Stimulated activated CD8-positive, alpha-beta memory T cell treated with anti-CD3 and anti-CD28 coated beads, Interleukin-4, amount 100 ng/mL, for 4 hours (primary cell): Measurements from ENCODE around the gene KIF9.
"Not testable (repeated sequence)": the region's sequence is repeated elsewhere in the genome, so short reads cannot be mapped to it uniquely, and the experiment has no call there.

Experiments used
- DNase-seq, 2 donors: peaks; one replicate each; pipeline ENCODE4 v3.0.0-alpha.2; 2020; ENCODE audit warnings: low read depth in 2 of 2, low spot score in 1 of 2

Gene KIF9

DNA sequence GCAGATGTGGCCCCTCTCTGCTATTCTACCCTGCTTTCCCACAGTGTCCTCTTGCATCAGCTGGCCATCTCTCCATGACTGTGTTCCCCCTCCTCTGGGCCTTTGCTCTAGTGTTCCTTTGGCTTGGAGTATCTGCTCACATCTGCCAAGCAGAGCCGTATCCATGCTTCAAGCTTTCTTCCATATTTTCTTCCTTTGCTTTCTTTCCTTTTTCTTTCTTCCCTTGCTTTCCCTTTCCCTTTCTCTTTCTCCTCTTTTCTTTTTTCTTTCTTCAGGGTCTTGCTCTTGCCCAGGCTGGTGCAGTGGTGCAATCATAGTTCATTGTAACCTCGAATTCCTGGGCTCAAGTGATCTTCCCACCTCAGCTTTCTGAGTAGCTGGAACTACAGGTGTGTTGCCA is 12.7 kb upstream of the KIF9 start:
- DNase-seq, result no peak

- DNase-seq, result no peak
Measured at GRCh38 chr3:47294392-47294791, 11.8 kb upstream of the KIF9 start.

GRCh38 chr3:47293822-47294221 is 11.2 kb upstream of the KIF9 start:
- DNase-seq, result no peak

GRCh38 chr3:47291754-47292420 is 9.3 kb upstream of the KIF9 start:
- DNase-seq, result not testable (repeated sequence)

GRCh38 chr3:47291158-47291753 is 8.7 kb upstream of the KIF9 start:
- no peak for DNase-seq

DNA sequence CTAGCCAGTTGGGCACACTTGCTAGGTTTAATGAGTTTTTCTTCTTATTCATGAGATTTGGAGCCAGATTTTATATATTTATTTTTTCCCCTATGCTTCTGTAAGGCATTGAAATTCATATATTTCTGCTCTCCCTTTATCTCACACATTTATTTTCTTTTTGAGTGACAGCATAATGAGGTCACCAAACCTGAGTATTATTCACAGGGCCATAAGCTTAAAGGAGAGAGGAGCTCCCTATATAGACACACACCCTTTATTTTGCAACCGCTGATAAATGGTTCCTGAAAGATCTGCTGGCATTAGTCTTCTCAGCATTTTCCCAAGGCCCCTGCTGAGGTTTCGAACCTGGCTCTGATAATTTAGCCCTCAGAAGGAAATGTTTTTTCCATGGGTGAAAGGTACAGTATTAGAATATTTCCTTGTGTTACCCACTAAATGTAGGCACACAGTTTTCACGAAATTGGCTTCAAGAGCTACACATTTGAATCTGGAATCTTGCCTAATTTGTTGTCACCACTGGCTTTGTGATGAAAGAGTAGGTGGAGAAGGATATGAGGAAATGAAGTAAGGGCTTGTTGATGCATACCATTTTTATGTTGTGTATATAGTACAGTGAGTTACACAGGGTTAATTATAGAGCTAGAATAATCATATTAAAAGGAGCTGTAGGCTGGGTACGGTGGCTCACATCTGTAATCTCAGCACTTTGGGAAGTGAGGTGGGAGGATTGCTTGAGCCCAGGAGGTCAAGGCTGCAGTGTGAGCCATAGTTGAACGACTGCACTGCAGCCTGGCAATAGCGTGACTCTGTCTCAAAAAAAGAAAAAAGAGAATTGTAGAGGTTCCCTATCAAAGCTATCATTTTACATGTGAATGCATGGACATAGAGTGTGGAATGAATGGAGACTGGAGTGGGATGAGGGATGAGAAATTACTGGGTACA is 6.6 kb upstream of the KIF9 start:
- no peak for DNase-seq

DNA sequence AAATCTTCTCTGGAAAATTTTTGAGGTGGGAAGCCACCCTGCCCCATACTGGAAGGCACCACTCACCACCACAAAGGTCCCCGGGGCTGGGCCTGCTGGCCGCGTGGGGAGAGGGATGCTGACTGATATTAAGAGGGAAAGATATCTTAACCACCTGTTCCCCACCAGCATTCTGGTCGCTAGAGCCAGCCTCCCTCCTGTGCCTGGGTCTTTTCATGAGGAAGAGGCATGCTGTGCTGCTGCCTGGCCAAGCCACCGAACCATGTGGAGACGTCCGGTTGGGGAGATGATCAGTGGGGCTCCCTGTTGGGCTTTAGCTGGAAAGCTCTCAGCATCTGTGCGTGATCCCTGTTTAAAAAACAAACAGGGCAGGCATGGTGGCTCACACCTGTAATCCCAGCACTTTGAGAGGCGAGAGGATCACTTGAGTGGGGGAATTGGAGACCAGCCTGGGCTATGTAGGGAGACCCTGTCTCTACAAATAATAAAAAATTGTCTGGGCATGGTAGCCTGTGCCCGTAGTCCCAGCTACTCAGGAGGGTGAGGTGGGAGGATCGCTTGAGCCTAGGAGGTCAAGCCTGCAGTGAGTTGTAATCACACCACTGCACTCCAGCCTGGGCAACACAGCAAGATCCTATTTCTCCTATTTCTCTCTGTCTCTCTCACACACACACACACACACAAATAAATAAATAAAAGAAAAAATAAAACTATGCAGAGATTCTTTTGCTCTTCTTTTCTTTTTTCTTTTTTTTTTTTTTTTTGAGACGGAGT is 1.2 kb upstream of the KIF9 start:
- no peak for DNase-seq

DNA sequence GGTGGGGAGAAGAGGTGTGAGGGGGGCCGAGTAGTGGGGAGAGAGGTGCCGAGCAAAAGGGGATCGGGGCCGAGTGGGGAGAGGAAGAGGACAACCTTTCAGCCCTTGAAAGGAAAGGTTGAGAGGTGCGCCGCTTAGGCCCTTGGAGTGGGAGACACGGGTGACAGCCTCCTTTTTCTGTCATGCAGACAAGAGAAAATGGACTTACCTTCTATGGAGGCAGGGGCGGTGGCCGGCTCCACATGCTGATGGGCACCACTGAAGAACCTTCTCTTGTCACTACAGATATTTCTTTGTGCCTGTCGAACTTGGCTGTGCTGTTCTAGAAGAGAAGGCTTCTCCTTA is 566 bp upstream of the KIF9 start:
- no peak for DNase-seq

DNA sequence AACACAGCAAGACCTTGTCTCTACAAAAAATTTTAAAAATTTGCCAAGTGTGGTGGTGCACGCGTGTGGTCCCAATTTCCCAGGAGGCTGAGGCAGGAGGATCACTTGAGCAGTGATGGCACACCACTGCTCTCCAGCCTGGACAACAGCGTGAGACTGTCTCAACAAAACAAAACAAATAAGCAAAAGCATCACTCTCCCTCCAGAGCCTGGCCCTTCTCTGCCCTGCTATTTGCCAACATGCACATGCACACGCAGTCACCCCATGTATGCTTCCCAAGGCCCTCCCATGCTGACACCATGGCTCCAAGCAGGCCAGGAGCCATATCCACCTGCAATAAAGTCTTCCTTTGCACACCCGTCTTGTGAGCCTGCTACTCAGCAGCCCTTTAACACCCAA is 2.1 kb downstream of the KIF9 start:
- DNase-seq, result no peak

DNA sequence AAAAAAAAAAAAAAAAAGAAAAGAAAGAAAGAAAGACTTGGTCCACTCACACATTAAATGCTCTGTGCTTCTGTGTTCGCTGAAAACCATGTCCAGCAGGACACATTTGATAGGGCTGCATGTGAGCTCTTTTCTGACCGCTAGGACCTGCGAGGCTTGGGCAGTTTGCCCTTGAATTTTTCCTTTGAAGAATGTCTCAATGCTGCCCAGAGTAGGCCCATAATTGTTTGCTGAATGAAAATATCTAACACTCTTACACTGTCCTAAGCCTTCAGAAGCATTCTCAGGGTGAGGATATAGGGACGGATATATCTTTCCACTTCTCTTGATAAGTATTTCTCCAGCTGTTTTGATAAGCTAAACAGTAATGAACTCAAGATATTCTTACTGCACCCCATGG is 6.0 kb downstream of the KIF9 start:
- no peak for DNase-seq

GRCh38 chr3:47274652-47275051 is 7.9 kb downstream of the KIF9 start:
- no peak for DNase-seq

- no peak for DNase-seq
Measured at GRCh38 chr3:47273564-47273963, 9.0 kb downstream of the KIF9 start.

- DNase-seq, result no peak
Measured at GRCh38 chr3:47270526-47270925, 12.1 kb downstream of the KIF9 start.

DNA sequence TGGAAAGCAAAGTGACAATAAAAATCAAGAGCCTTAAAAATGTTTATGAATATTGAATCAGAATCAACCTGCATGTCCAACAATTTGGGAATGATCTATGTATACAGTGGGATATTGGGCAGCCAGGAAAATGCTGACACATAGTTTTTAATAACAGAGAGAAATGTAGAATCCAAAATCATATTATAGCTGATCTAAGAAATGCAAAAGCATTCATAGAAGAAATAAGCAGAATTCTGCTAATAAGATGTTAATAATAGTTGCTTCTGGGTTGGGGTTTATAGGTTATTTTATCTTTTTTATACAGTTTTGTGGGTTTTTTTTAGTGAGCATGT is 15.1 kb downstream of the KIF9 start:
- DNase-seq, result no peak

DNA sequence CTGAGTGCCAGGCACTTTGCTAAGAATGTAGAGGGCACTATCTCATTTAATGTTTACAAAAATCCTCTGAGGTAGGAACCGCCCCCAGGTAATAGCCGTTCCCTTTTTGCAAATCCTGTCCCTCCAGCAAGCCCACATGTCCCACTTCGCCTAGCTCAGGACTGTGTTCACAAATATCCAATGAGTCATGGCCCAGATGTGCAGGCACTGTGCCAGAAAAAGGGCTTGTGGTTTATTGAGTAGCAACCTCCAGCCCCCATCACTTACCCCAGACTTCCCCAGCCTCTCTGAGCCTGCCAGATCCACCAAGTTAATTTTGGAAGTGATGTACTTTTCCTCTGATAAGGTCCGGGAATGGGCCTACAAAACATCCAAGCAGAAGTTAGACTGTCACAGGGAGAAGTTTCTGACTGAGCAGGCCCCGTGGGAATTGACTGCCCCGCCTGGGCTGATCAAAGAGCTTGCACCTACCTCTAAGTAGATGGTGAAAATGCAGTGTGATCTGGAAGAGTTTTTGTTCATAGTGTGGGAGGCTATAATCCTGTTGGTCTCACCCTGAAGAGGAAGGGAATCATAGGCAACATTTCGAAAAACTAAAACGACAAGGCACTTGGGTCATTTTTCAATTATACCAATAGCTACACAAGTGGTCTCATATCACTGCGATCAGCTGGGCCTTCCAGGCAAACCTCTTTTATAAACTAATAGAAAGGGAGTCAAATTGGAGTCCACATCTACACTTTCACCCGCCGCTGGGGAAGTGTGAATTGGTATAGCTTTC is 15.7 kb downstream of the KIF9 start:
- peak; percentile 37 to 38 for DNase-seq

DNA sequence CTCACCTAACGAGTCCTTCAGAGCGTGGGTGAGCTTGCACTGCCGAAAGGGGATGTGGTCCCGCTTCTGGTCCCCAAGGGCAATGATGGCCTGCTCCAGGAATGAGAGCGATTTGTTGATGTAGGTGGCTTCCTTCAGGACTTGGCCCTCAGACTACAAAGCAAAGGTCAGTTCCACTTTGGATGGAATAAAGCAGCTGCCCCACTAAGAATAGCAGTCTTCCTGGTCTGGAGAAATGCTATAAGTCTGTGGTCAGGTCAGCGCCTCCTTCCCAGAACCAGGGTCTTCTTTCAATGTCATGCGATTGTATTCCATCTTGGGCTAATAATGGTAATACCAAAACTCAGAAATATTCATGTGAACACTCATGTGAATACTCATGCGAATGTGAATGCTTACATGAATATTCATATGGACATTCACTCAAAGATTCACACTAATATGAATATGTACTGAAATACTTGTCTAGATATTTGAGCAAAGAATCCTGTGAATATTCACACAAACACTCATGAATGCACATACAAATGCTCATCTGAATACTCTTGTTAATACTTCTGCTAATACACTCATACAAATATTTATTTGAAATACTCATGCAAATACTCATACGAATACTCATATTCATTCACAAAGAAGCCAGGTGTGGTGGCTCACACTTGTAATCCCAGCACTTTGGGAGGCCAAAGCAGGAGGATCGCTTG is 16.7 kb downstream of the KIF9 start:
- no peak for DNase-seq

- DNase-seq, result no peak
Measured at GRCh38 chr3:47265008-47265407, 17.6 kb downstream of the KIF9 start.

GRCh38 chr3:47261301-47261700 is 21.3 kb downstream of the KIF9 start:
- no peak for DNase-seq

DNA sequence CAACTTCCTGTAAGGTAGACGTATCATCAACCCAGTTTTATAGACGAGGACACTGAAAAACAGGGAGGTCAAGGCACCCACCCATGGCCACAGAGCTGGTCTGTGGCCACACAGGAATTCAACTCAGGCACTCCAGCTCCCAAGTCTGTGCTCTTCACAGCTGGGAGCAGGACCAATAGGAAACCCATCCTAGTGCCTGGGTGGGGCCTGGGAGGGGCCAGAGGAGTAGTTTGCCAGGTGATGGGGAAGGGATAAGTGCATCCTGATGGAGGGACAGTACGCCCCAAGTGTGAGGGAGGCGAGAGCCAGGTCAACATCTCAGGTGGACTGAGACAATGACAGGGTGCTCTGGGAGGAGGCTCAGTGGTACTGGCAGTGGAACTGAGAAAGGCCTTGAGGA is 22.0 kb downstream of the KIF9 start:
- DNase-seq, result no peak

DNA sequence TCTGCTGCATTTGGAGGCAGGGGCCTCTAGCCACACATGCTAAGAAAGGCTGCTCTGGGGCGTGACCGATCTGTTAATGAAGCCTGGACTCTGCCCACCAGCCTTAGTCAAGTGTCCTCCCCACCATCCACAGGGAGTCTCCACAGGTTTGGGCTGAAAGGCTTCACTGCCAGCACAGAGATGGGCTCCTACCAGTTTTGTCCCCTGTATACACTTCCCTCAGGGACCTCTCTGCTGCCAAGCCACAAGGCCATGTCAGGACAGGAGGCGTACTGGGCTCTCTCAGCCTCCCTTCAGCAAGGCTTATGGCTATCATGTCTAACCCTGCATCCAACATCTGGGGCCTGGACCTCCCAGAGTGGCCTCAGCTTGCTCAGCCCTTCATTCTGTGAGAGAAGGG is 23.5 kb downstream of the KIF9 start:
- DNase-seq, result no peak
